Skeletal muscle satellite cell (primary cell): Measurements from ENCODE around the gene KNTC1.
A peak's percentile ranks its signal among the peaks of the same experiment; 100 is the strongest.
"Not testable (repeated sequence)": the region's sequence is repeated elsewhere in the genome, so short reads cannot be mapped to it uniquely, and the experiment has no call there.

Source experiments
- H3K27me3 ChIP-seq: 2 replicates; pipeline ENCODE4 v1.7.0; 2013; ENCODE audit warnings: low read length; ENCODE audit not compliant: control insufficient read depth, insufficient read depth
- H3K36me3 ChIP-seq: 2 replicates; pipeline ENCODE4 v1.7.0; 2013; ENCODE audit warnings: mild to moderate bottlenecking, control low read depth, low read length; ENCODE audit not compliant: insufficient read depth
- H3K4me1 ChIP-seq: 2 replicates; pipeline ENCODE4 v1.7.0; 2013; ENCODE audit warnings: low read length; ENCODE audit not compliant: control insufficient read depth, insufficient read depth
- H3K4me2 ChIP-seq: 2 replicates; pipeline ENCODE4 v1.7.0; 2013; ENCODE audit warnings: mild to moderate bottlenecking, low read length
- H3K4me3 ChIP-seq: 2 replicates; pipeline ENCODE4 v1.7.0; 2013; ENCODE audit warnings: low read length
- H3K9ac ChIP-seq: 2 replicates; pipeline ENCODE4 v1.7.0; 2013; ENCODE audit warnings: mild to moderate bottlenecking, low read depth, low read length, moderate library complexity
- H3K9me3 ChIP-seq: replicated peaks from 2 replicates; pipeline ENCODE4 v1.7.0; 2013; ENCODE audit warnings: mild to moderate bottlenecking, control low read depth, low read length

KNTC1 gene

GRCh38 chr12:122513028-122513427, 14.0 kb upstream of the KNTC1 start:
- not testable (repeated sequence) for H3K9ac ChIP-seq, H3K9me3 ChIP-seq, H3K4me1 ChIP-seq, H3K4me3 ChIP-seq, H3K27me3 ChIP-seq, H3K4me2 ChIP-seq
- H3K36me3 ChIP-seq = peaks cover 96% of the 10 kb centered on the region

GRCh38 chr12:122513660-122514059, 13.4 kb upstream of the KNTC1 start:
- Histone ChIP-seq H3K9me3 (no peaks in the 10 kb centered on the region), H3K4me3 (no peak overlapping the region), H3K4me1 (peaks cover 10% of the 10 kb centered on the region), H3K27me3 (no peaks in the 10 kb centered on the region), H3K36me3 (peaks cover 94% of the 10 kb centered on the region), H3K4me2 (no peak overlapping the region), H3K9ac (no peak overlapping the region)

DNA sequence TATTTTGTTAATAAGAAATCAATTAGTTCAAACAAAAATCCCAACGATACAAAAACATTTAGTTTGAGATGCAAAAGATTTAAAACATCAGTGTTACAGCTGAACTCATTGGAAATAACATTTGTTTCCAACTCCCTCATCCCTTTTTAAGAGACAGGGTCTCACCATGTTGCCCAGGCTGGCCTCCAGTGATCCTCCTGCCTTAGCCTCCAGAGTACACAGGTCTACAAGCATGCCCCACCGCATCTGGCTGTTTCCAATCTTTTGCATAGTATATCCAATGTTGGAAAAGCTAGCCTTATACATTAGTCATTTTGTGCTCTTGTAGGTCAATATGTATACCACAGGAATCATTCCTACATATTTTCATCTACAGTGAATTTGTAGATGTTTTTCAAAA, 11.8 kb upstream of the KNTC1 start:
- H3K27me3 ChIP-seq = no peaks in the 10 kb centered on the region
- H3K36me3 ChIP-seq = peaks cover 94% of the 10 kb centered on the region
- H3K4me1 ChIP-seq = peaks cover 19% of the 10 kb centered on the region
- H3K4me2 ChIP-seq = no peak overlapping the region
- H3K4me3 ChIP-seq = no peak overlapping the region
- H3K9me3 ChIP-seq = no peaks in the 10 kb centered on the region
- no peak overlapping the region for H3K9ac ChIP-seq

DNA sequence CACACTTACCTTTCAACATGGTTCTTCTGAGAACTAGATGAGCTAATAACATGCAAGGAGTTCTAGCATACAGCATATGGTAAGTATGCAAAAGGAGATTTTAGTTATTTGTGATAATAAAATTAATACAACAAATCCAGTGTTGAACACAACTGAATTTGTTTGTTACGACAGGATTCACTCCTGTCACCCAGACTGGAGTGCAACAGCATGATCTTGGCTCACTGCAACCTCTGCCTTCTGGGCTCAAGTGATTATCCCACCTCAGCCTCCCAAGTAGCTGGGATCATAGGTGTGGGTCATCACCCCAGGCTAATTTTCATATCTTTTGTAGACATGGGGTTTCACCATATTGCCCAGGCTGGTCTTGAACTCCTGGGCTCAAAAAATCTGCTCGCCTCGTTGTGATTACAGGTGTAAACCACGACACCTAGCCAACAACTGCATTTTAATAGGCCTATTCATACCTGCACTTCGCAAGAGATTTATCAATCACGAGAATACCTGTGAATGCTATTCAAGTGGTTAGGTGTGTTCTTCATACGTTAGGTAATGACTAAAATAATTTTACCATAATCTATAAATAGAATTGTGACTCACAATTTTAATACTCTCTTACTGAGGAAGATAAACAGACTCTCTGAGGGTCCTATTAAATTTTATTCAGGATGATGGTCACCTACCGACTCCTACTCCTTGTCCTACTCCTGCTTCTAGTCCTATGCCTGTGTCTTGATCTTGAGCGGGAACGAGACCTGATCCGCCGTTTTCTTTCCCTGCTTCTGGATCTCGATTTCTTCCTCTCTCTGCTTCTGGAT, 10.3 kb upstream of the KNTC1 start:
- no peak overlapping the region for H3K4me2 ChIP-seq
- H3K4me1 ChIP-seq = peaks cover 19% of the 10 kb centered on the region
- no peaks in the 10 kb centered on the region for H3K9me3 ChIP-seq
- H3K9ac ChIP-seq = no peak overlapping the region
- no peaks in the 10 kb centered on the region for H3K27me3 ChIP-seq
- H3K4me3 ChIP-seq = no peak overlapping the region
- peaks cover 94% of the 10 kb centered on the region for H3K36me3 ChIP-seq

DNA sequence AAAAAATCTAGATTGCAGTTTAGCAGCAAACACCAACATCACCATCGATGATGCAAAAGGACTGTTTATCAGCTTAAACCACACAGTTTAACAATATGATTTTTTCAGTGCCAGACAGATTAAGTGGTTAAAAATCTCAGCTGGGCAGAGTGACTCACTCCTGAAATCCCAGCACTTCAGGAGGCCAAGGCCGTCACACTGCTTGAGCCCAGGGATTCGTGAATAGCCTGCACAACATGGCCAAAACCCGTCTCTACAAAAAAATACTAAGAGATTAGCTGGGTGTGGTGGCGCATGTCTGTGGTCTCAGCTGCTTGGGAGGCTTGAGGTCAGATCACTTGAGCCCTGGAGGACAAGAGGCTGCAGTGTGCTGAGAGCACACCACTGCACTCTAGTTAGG, 9.2 kb upstream of the KNTC1 start:
- Histone ChIP-seq H3K9ac (no peak overlapping the region), H3K4me1 (peaks cover 26% of the 10 kb centered on the region), H3K4me3 (no peak overlapping the region), H3K27me3 (no peaks in the 10 kb centered on the region), H3K36me3 (peaks cover 91% of the 10 kb centered on the region), H3K4me2 (no peak overlapping the region), H3K9me3 (no peaks in the 10 kb centered on the region)

DNA sequence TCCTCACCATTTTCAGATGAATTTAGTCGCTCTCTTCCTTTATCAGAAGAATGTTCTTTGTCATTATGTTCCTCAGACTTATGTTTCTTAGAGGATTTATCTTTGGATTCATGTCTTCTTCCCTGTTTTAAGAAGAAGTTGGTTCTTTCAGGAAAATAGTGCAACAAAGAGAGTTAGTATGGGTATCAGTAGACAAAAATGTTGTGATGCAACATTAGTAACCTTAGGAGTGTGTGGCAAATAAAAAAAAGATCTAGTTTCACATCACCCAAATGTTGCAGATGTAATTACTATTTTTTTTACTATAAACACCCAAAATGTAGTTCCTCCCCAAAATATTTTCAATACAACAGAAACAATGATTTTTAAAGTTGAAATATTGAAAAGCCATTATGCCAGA, 8.1 kb upstream of the KNTC1 start:
- peaks cover 36% of the 10 kb centered on the region for H3K4me1 ChIP-seq
- H3K9me3 ChIP-seq = no peaks in the 10 kb centered on the region
- no peak overlapping the region for H3K4me2 ChIP-seq
- no peaks in the 10 kb centered on the region for H3K27me3 ChIP-seq
- H3K4me3 ChIP-seq = no peak overlapping the region
- H3K36me3 ChIP-seq = peaks cover 92% of the 10 kb centered on the region
- no peak overlapping the region for H3K9ac ChIP-seq

DNA sequence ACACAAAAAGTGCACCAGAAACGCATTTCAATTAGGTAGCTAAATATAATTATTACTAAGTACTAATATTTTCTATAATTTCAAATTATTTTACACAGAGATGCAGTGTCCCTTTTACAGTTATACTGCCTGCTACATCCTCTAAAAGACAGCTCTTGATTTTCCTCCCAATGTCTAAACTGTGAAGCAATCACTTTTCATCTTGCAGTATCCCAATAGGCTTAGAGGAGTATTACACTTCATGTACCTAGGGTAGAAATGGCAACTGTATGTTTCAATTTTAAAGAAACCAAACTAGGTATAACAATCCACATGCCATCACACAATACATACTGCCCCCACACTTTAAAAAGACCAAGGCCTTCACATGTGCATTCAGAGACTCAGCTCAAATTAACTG, 7.6 kb upstream of the KNTC1 start:
- H3K36me3 ChIP-seq = peaks cover 94% of the 10 kb centered on the region

GRCh38 chr12:122520676-122521075, 6.4 kb upstream of the KNTC1 start:
- Histone ChIP-seq H3K9ac (no peak overlapping the region), H3K27me3 (no peaks in the 10 kb centered on the region), H3K4me2 (no peak overlapping the region), H3K36me3 (peaks cover 86% of the 10 kb centered on the region), H3K9me3 (no peaks in the 10 kb centered on the region), H3K4me1 (peaks cover 42% of the 10 kb centered on the region), H3K4me3 (no peak overlapping the region)

More for the DNA sequence above, 7.6 kb upstream of the KNTC1 start:
- Histone ChIP-seq H3K27me3 (no peaks in the 10 kb centered on the region), H3K4me1 (peaks cover 42% of the 10 kb centered on the region), H3K4me3 (no peak overlapping the region), H3K4me2 (no peak overlapping the region), H3K9me3 (no peaks in the 10 kb centered on the region), H3K9ac (no peak overlapping the region)

- H3K4me3 ChIP-seq = peak overlapping the region; percentile 76
- peaks cover 64% of the 10 kb centered on the region for H3K36me3 ChIP-seq
These were observed 3.8 kb upstream of the KNTC1 start for GRCh38 chr12:122523280-122523679.

DNA sequence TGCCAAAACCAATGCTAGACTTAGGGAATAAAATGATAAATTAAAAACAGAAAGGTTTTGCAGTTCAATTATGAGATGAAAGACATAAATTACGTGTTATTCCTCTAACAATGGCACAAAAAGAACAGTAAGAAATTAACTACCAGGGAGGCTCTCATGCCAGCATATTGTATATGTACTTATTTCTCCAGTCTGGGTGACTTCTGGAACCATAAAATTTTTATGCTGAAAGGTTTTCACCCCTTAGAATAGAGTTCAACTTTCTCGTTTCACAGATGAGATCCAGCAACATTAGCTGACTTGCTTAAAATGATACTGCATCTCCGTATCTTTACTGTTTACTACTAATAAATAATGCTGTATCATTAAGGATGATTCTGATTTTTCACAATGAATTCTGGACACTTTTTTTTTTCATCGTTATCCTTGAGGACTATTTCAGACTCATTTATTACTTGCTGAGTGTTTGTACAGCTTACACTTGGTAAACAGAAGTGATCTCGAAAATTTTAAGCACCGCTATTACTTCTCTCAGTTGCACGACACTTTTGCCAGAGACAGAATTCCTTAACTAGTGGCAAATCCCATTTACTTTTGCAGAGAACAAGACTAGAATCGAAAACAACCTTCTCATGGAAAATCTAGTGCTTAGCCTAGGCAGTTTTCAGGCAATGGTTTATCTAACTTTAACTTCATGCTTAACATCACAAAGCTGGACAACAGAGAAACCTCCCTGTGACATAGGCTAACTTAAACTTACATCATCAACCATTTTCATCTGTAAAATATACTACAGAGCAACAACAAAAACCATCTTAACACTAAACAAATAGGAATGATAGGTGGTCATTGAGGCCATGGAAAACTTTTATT, 3.0 kb upstream of the KNTC1 start:
- Histone ChIP-seq H3K9me3 (no peaks in the 10 kb centered on the region), H3K27me3 (no peaks in the 10 kb centered on the region), H3K4me3 (peak overlapping the region; percentile 76), H3K4me1 (peaks cover 34% of the 10 kb centered on the region), H3K9ac (peak overlapping the region; percentile 98), H3K4me2 (peak overlapping the region; percentile 80), H3K36me3 (peaks cover 57% of the 10 kb centered on the region)

More at GRCh38 chr12:122523280-122523679, 3.8 kb upstream of the KNTC1 start:
- Histone ChIP-seq H3K9ac (peak overlapping the region; percentile 98), H3K4me1 (peaks cover 39% of the 10 kb centered on the region), H3K27me3 (no peaks in the 10 kb centered on the region), H3K9me3 (no peaks in the 10 kb centered on the region), H3K4me2 (peak overlapping the region; percentile 80)

DNA sequence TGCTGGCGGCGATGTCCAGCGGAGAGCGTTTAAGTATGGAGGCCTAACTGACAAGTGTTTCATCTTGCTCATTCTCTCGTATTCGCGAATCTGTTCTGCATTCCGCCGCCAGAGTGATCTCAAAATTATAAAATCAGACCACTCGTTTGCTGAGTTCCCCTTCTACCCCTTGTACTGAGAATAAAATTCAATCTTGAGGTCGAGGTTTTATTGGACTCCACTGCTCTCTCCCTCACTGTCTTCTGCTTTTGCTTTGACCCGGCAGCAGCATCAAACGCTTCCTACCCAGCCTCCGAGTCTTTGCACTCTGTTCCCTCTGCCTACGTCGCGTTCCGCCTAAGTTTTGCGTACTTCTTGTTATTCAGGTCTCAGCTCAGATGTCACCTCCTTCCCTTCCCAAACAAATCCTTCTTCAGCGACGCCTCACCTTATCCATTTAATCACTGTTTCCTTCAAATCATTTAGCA, 462 bp downstream of the KNTC1 start:
- peak overlapping the region; percentile 78 for H3K4me3 ChIP-seq
- H3K4me1 ChIP-seq = peaks cover 25% of the 10 kb centered on the region
- no peaks in the 10 kb centered on the region for H3K27me3 ChIP-seq
- H3K9me3 ChIP-seq = no peaks in the 10 kb centered on the region
- H3K4me2 ChIP-seq = peak overlapping the region; percentile 80
- peaks cover 28% of the 10 kb centered on the region for H3K36me3 ChIP-seq
- H3K9ac ChIP-seq = peak overlapping the region; percentile 81
